ENCODE results near the gene PIEZO2.

DNA sequence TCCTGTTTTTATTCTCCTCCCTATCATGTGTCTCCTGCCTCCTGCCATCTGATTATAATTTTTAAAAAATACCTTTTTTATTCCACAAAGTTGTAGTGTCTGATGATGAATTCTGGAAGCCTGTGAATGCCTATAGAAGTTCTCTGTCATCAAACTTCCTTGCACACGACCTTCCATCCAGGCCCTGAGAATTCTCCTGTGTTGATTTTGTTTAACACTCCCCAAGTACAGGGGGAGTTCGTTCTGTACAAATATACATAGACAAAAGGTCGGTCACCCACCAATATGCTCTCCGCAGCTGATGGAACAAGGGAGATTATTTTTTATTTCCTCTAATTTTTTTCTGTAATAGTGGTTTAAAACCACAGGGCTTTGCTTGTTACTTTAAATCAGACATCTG, 232.5 kb downstream of the PIEZO2 start:
- TF ChIP-seq POLR2A (IDR thresholded peaks at IDR 0.05) (no peak), POLR2AphosphoS5 (IDR thresholded peaks at IDR 0.05) (no peak)
- TF ChIP-seq, protein P1, sequence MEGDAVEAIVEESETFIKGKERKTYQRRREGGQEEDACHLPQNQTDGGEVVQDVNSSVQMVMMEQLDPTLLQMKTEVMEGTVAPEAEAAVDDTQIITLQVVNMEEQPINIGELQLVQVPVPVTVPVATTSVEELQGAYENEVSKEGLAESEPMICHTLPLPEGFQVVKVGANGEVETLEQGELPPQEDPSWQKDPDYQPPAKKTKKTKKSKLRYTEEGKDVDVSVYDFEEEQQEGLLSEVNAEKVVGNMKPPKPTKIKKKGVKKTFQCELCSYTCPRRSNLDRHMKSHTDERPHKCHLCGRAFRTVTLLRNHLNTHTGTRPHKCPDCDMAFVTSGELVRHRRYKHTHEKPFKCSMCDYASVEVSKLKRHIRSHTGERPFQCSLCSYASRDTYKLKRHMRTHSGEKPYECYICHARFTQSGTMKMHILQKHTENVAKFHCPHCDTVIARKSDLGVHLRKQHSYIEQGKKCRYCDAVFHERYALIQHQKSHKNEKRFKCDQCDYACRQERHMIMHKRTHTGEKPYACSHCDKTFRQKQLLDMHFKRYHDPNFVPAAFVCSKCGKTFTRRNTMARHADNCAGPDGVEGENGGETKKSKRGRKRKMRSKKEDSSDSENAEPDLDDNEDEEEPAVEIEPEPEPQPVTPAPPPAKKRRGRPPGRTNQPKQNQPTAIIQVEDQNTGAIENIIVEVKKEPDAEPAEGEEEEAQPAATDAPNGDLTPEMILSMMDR (IDR thresholded peaks at IDR 0.05) = no peak
